ENCODE measurements around the gene FGF9. TPM values are rescaled to one million over a fixed set of nuclear protein-coding genes. Genes with fewer than 3 reads are reported as not detected.

The FGF9 gene
- total and polyA plus RNA-seq, 2 of the 8 experiments (the other 6 are each of a cell fraction or from before 2014, with no cell fraction given) = 0.02 TPM; not detected in 1

GRCh38 chr13:21707586-21707985, 36.7 kb downstream of the FGF9 start (continued):
- TF ChIP-seq CHD7 (IDR thresholded peaks at IDR 0.05; ENCODE audit: insufficient replicate concordance, low read length) = no peak
- no peak for TF ChIP-seq ATF3 (IDR thresholded peaks at IDR 0.05; ENCODE audit: insufficient read depth, low read depth, low read length)
- TF ChIP-seq ZNF274 (IDR thresholded peaks at IDR 0.05; ENCODE audit: borderline replicate concordance, extremely low read depth, low read length) = no peak
- no peak for TF ChIP-seq CREB1 (IDR thresholded peaks at IDR 0.05)
- TF ChIP-seq TAF7 (optimal IDR thresholded peaks at IDR 0.05; ENCODE audit: borderline replicate concordance, low read depth, low read length) = no peak
- TF ChIP-seq RXRA (IDR thresholded peaks at IDR 0.05; ENCODE audit: insufficient read depth, low read depth, low read length) = no peak
- TF ChIP-seq TAF1 (IDR thresholded peaks at IDR 0.05; ENCODE audit: low read depth, low read length) = no peak
- TF ChIP-seq GABPA (IDR thresholded peaks at IDR 0.05; ENCODE audit: borderline replicate concordance, insufficient read depth, low read length) = no peak
- TF ChIP-seq SP4 (IDR thresholded peaks at IDR 0.05; ENCODE audit: low read length) = no peak
- no peak for TF ChIP-seq MAX (IDR thresholded peaks at IDR 0.05)
- no peak for TF ChIP-seq EGR1 (IDR thresholded peaks at IDR 0.05; ENCODE audit: borderline replicate concordance, low read depth, low read length)
- no peak for TF ChIP-seq FOSL1 (IDR thresholded peaks at IDR 0.05; ENCODE audit: insufficient read depth, low read depth, low read length)

Measured in H1 (cell line).